HG03103 (cell line): ENCODE data around the gene TADA2B.

Experiments
- ATAC-seq: cut with Tn5 transposase; IDR thresholded peaks from one replicate; pipeline ENCODE4 v1.9.1; 2021; ENCODE audit warnings: low read depth; ENCODE audit not compliant: unreplicated experiment

Gene TADA2B

DNA sequence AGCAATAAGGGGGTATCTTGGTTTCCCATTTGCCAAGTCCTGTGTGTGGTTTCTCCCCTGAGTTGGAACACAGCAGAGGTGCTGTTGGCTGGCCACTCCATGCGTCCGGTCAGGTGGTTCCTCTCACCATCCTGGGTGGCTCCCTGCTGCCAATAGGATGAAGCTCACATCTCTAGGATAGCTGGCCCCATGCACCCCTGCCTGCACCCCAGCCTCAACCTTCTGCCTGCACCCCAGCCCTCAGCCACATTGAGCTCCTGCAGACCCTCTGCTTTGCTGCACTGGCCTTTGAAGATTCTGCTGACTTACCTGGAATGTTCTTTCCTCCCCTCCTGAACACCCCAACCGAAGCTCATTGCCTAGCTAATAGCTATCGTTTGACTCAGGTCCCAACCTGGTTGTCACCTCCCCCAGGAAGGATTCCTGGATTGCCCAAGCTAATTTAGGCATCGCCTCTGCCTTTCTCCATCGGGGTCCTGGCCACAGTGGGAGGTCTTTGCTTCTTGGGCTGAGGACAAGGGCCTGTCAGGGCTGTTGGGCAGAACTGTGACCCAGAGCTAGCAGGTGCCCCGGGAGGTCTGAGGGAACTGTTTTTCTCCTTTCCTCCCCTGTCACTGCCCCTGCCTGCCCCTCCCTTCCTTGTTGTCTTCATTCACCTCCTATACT lies 61.3 kb downstream of the TADA2B start:
- no peak for ATAC-seq

DNA sequence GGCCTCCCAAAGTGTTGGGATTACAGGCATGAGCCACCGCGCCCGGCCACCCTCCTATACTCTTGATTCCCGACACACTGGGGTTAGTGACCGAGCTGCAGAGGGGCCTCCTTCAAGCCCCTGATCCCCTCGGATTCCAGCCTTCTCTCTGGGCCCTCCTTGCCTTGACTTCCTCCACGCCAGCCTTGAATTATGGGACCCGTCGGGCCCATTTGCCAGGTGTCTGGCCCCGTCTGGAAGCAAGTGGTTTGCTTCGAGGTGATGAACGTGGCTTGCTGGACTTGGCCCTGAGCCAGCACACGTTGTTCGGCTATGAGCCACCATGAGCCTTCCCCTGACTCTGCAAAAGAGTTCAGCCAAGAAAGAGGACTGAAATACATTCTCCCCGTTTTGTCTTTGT lies 62.1 kb downstream of the TADA2B start:
- no peak for ATAC-seq

DNA sequence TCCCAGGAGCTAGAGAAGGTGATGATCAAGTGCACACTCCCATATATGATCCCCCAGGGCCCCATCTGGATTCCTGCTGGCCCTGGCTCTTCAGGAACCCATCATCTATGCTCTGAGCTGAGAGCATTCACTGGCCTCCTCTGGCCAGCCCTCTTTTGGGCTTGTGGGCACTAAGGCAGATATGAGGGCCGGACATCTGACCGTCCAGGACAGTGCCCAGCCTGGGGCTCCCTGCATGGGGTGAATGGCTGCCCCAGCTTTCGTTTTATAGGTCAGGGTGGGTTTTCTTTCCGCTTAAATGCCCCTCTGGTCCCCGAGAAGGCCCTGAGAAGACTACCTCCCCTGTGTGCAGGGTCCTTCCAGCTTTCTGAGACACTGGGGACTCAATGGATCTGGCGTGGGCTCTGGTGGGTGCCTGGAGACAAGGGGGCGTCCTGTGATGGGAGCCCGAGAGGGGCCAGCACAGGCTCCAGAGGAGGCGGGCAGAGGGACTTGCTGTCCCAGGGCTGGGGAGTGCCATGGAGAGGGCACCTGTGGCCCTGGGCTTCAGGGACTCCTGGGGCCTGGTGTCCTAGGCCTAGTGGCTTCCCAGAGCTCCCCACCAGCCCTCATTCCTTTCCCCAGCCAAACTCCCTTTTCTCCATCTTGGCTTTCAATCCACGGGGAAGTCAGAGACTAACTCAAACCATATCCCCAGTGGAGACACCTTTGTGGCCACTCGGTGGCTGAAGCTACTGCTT lies 64.2 kb downstream of the TADA2B start:
- no peak for ATAC-seq
